Activated T-cell treated with anti-CD3 and anti-CD28 coated beads for 1 hour (primary cell): ENCODE measurements around the gene STK38.

Experiments used
- DNase-seq: peaks from one replicate; pipeline ENCODE4 v3.0.0-alpha.2; 2020; ENCODE audit warnings: low read depth

The STK38 gene

DNA sequence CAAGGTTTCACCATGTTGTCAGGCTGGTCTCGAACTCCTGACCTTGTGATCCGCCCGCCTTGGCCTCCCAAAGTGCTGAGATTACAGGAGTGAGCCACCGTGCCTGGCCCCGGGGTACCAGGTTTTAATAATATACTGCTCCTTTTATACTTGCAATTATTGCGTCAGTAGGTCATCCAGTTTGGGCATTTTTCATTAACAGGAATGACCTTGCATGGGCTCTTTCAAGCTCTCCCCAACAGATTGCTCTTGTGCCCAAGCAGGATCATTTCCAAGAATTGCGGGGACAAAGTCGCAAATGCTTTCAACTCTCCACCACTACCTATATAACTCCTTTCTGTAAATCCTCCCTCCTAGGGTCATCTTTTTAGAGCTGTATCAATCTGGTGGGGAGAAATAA, 23.8 kb downstream of the STK38 start:
- DNase-seq = no peak

DNA sequence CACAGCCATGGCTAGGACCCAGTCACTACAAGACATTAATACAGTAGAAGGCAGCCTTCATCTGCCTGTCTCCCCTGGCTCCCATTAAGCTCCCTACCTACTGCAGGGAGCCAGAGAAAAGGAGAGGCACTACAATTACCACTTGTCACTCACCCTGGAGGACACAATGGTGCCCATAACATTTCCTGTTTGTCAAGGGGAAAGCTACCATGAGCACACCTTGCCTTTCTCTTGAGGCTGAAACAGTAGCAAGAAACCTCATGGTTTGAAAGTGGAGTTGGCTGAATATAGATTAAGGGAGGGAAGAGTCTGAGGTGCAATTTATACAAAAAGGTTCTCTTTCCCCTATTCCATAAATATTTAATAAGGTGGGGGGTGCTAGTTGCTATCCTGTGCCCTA, 27.9 kb downstream of the STK38 start:
- DNase-seq = no peak

DNA sequence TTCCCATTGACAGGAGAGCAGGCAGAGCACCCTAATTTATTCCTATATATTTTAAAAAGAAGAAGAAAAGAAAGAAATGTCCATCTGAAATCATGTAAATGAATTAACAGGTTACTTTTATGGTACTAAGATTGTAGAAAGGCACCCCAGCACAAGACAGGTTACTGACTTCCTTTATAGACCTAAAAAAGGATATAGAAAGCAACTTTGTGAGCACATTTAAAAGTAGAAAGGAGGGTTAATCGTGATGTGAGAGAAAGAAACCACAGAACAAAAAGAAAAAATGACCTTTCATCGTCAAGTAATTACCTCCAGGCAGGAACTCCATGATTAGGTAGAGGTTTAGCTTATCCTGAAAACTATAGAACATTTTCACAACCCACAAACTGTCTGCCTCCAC, 29.9 kb downstream of the STK38 start:
- no peak for DNase-seq

- DNase-seq = no peak
Measured at GRCh38 chr6:36516988-36517387, 30.3 kb downstream of the STK38 start.

GRCh38 chr6:36516559-36516958, 30.7 kb downstream of the STK38 start:
- no peak for DNase-seq

GRCh38 chr6:36515844-36516243, 31.4 kb downstream of the STK38 start:
- no peak for DNase-seq

GRCh38 chr6:36514554-36515456, 32.5 kb downstream of the STK38 start:
- no peak for DNase-seq

GRCh38 chr6:36510365-36510764, 36.9 kb downstream of the STK38 start:
- no peak for DNase-seq

GRCh38 chr6:36508532-36508931, 38.7 kb downstream of the STK38 start:
- DNase-seq = no peak

- DNase-seq = no peak
Measured at GRCh38 chr6:36506611-36507010, 40.7 kb downstream of the STK38 start.

DNA sequence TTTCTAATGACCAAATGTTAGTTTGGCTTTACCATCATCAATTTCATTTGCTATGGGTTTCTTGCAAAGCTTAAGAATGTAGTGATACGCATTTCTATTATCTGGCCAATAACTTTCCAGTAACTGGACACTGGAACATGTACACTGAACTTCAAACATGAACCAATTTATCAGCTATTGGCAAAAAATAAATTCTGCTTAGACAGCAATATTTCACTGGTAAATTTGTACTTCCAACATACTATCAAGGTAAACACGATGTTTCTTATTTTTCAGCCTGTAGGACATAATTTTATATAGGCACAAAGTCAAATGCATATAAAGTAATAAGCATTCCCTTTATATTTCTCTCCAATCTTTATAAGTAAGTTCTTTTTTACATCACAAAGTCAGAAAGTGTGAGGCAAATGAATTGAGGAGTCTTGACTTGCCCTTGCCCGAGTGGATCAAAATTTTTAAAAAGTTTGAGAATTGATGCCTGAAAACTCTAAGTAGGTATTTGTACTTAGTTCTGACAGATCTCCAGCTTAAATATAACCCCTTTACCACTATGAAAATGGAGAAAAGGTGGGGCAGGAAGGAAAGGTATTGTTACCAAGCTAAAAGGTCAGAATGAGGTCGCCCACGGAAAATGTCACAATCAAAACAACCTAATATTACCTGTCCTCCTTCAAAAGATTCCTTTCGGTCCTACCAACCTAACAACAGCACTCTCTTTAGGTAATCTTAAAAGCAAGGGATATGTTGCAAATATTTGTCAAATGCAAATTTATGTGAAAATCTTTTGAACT, 41.3 kb downstream of the STK38 start:
- no peak for DNase-seq

GRCh38 chr6:36504982-36505381, 42.3 kb downstream of the STK38 start:
- DNase-seq = no peak

DNA sequence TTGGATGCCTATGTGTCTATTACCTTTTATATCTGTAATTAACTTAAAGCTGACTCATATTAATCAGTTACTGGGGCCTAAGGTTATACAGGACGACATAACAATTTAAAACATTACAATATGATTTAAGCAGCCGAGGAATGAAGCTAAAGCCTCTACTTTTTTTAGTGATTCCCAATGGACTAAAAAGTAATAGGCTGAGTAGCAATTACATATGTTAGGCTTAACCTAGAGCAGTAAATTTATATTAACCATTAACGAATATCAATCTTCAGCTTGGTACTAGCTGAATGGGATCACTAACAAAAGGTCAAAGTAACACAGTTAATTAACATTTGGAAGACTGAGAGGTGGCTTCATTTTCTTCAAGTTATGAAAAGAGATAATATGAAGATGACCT, 43.1 kb downstream of the STK38 start:
- DNase-seq = no peak

DNA sequence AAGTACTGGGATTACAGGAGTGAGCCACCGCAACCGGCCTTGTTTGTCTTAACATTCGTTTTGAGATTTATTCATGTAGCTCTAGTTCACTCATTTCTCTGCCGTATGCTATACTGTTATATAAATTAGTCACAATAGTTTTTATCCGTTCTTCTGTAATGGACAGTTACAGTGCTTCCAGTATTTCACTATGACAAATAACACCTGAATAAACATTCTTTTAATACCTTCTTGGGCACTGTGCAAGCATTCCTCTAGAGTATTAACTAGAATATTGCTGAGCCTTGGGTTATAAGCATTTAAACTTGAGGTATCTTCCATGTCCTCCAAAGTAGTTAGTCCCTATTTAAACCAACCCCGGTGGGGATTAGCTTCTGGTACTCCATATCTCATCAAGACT, 45.6 kb downstream of the STK38 start:
- no peak for DNase-seq

GRCh38 chr6:36499918-36500317, 47.4 kb downstream of the STK38 start:
- DNase-seq = no peak

GRCh38 chr6:36495086-36495485, 52.2 kb downstream of the STK38 start:
- no peak for DNase-seq

GRCh38 chr6:36493859-36494258, 53.4 kb downstream of the STK38 start:
- DNase-seq = no peak

- no peak for DNase-seq
Measured at GRCh38 chr6:36493319-36493718, 54.0 kb downstream of the STK38 start.

DNA sequence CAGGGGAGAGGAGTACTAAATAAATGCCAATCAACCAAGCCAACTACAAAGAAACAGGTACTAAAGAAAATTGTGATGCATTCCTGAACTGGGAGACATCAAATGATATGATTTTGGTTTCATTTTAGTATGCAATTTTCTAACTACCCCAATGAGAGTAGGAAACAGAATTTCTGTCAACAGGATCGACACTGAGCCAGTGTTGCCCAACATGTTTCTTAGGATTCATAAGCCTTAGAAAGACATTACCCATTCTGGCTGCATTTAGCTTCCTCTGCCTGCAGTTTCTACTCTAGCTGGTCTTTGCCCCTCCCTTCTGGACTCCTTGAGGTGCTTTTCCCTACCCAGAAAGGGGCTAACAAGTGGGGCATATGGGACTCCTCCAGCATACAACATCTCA, 54.7 kb downstream of the STK38 start:
- no peak for DNase-seq

GRCh38 chr6:36492092-36492491, 55.2 kb downstream of the STK38 start:
- DNase-seq = no peak

DNA sequence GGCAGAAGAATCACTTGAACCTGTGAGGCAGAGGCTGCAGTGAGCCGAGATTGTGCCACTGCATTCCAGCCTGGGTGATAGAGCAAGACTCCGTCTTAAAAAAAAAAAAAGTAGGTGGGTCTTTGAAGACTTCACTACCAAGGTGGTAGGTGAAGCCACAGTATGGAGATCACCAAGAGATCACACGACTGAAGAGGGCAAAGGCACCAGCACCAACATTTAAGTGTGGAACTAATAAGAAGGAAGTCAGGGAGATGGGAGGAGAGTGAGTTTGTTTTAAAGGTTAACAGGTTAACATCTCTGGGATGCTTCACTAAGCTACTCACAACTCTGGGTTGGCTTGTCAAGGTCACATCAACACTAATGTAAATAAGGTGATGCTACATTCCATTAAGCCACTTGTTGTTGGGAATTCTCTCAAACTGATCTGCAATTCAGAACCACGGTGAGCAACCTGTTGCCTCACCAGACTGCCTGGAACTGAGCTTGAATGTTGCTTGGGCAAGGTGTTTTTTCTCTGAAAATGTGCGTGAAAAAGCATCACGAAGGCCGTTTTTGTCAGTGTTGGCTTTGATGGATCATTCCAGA, 55.8 kb downstream of the STK38 start:
- DNase-seq = no peak

GRCh38 chr6:36489426-36489825, 57.9 kb downstream of the STK38 start:
- DNase-seq = no peak

DNA sequence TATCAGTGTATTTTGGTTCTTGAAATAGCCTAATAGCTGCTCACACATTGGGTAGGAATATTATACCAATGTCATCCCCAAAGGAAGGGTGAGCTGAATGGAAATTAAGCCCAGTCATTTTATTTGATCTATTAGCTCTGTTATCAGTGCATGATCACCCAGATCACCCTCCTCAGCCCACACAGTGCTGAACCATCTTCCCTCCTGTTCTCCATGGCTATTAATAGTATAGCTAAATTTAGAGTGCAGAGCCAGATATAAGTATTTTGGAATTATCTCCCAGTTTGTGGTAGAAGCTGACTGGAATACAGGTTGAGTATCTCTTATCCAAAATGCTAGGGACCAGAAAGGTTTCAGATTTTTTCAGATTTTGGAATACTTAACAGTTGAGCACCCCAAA, 59.1 kb downstream of the STK38 start:
- no peak for DNase-seq
